A549 (cell line): ENCODE measurements around the gene CRIP2. TPM values are rescaled to one million over a fixed set of nuclear protein-coding genes. Genes with fewer than 3 reads are reported as not detected.
A peak's percentile ranks its signal among the peaks of the same experiment; 100 is the strongest.

Experiments used
- ATAC-seq, 2 experiments: fragments of 200-7000 bp in 1 of 2; fragments of >200 bp in 1 of 2; cut with Nextera tagmentation in 1 of 2; cut with Tn5 transposase in 1 of 2; 3 replicates each; pipeline versions ENCODE4 v1.8.0 to v1.9.1; 2018 to 2020; ENCODE audit warnings: mild to moderate bottlenecking in 1 of 2, moderate library complexity in 1 of 2
- CTCF ChIA-PET: fragments of 300-600 bp; sonication (Branson Sonifier 250); formaldehyde crosslinking; extraction: SDS; loops from one replicate; lab custom pipeline; 2021; ENCODE audit warnings: antibody characterized with exemption, inconsistent platforms; lab: Yijun Ruan, JAX
- POLR2A ChIA-PET: fragments of 350-600 bp; formaldehyde crosslinking; extraction: SDS; loops from one replicate; lab custom pipeline; 2021; ENCODE audit warnings: antibody characterized with exemption, inconsistent platforms; lab: Yijun Ruan, JAX
- DNase-seq, 2 experiments: peaks; one replicate each; pipeline versions ENCODE4 v3.0.0 to v3.0.0-alpha.2; 2011 to 2016; ENCODE audit warnings: low read depth in 1 of 2, low spot score in 1 of 2
- FAIRE-seq: peaks from 2 replicates; lab custom pipeline; 2011; peaks lifted over from hg19 to GRCh38; lab: Jason Lieb, UNC
- H3K27ac ChIP-seq, 2 experiments: fragments of >200 bp; sonication (Bioruptor Twin); formaldehyde crosslinking; 3 replicates each; pipeline ENCODE4 v1.5.1; 2016 to 2017
- H3K4me1 ChIP-seq: fragments of >200 bp; sonication (Bioruptor Twin); formaldehyde crosslinking; 3 replicates; pipeline ENCODE4 v1.6.1; 2016
- H3K4me2 ChIP-seq: fragments of >200 bp; sonication (Bioruptor Twin); formaldehyde crosslinking; 3 replicates; pipeline ENCODE4 v1.6.1; 2016
- H3K4me3 ChIP-seq: fragments of >200 bp; sonication (Bioruptor Twin); formaldehyde crosslinking; 3 replicates; pipeline ENCODE4 v1.5.1; 2016
- H3K9me3 ChIP-seq: fragments of >200 bp; sonication (Bioruptor Twin); formaldehyde crosslinking; 3 replicates; pipeline ENCODE4 v1.6.1; 2016
- CBX8 ChIP-seq: fragments of 200-600 bp; sonication (generic); IDR thresholded peaks from 2 replicates; pipeline ENCODE4 v1.6.1; 2016
- CEBPB ChIP-seq, 2 experiments: fragments of >200 bp in 1 of 2; sonication (Bioruptor Twin) in 1 of 2; formaldehyde crosslinking in 1 of 2; IDR thresholded peaks; 2 replicates each; pipeline ENCODE4 v1.6.1; 2012 to 2016
- EHF ChIP-seq: fragments of 250-450 bp; sonication (Bioruptor Pico); IDR thresholded peaks from 2 replicates; pipeline ENCODE4 v1.5.0; 2020; ENCODE audit warnings: mild to moderate bottlenecking
- EHMT2 ChIP-seq: fragments of 200-600 bp; sonication (generic); IDR thresholded peaks from 2 replicates; pipeline ENCODE4 v1.6.1; 2016; ENCODE audit warnings: antibody characterized with exemption, low read depth, mild to moderate bottlenecking, moderate library complexity
- HEYL ChIP-seq: fragments of 250-450 bp; sonication (Bioruptor Pico); IDR thresholded peaks from 2 replicates; pipeline ENCODE4 v1.8.0; 2021; ENCODE audit warnings: mild to moderate bottlenecking, moderate library complexity
- JUNB ChIP-seq: fragments of >200 bp; sonication (Bioruptor Twin); formaldehyde crosslinking; IDR thresholded peaks from 2 replicates; pipeline ENCODE4 v1.6.1; 2016
- NFE2L2 ChIP-seq: fragments of 150-350 bp; conservative IDR thresholded peaks from 2 replicates; pipeline ENCODE4 v1.6.1; 2014; ENCODE audit warnings: low read length
- NPAS2 ChIP-seq: fragments of 250-450 bp; sonication (Bioruptor Pico); IDR thresholded peaks from 2 replicates; pipeline ENCODE4 v1.8.0; 2022; ENCODE audit warnings: mild to moderate bottlenecking, moderate library complexity, borderline replicate concordance
- NR3C1 ChIP-seq: fragments of >200 bp; sonication (Bioruptor Twin); formaldehyde crosslinking; IDR thresholded peaks from 3 replicates; pipeline ENCODE4 v1.6.1; 2017
- PHF8 ChIP-seq: fragments of 200-600 bp; sonication (generic); IDR thresholded peaks from 2 replicates; pipeline ENCODE4 v1.6.1; 2016; ENCODE audit warnings: low read depth, mild to moderate bottlenecking, antibody characterized with exemption, moderate library complexity, borderline replicate concordance
- POLR2A ChIP-seq: IDR thresholded peaks from 2 replicates; pipeline ENCODE4 v1.6.1; 2012; ENCODE audit warnings: mild to moderate bottlenecking, low read length
- POLR2AphosphoS2 ChIP-seq: conservative IDR thresholded peaks from 2 replicates; pipeline ENCODE4 v1.6.1; 2012; ENCODE audit warnings: low read length, improper control_type of control experiment, inconsistent platforms
- RAD21 ChIP-seq, 2 experiments: fragments of >200 bp in 1 of 2; sonication (Bioruptor Twin) in 1 of 2; formaldehyde crosslinking in 1 of 2; IDR thresholded peaks in 1 of 2; conservative IDR thresholded peaks in 1 of 2; 2 replicates in 1 of 2; 3 replicates in 1 of 2; pipeline ENCODE4 v1.6.1; 2012 to 2018; ENCODE audit warnings: inconsistent platforms in 1 of 2
- SMC3 ChIP-seq: fragments of >200 bp; sonication (Bioruptor Twin); formaldehyde crosslinking; IDR thresholded peaks from 3 replicates; pipeline ENCODE4 v1.6.1; 2018; ENCODE audit warnings: inconsistent platforms
- WGBS: methylation state at CpG from one replicate; pipeline ENCODE4 v1.1.6; 2017; ENCODE audit errors: missing lambda C conversion rate; 5-methylcytosine and 5-hydroxymethylcytosine counted together
- polyA plus RNA-seq, 4 experiments: library from polyadenylated mRNA; depleted of rRNA in 3 of 4; stranded (reverse); fragments of >200 nt; fragmentation: RNase III in 1 of 4; extraction: RNeasy Plus Mini Kit Qiagen cat#74134 plus additional on column Dnase treatment in 1 of 4; gene quantifications; 2 replicates in 3 of 4; 3 replicates in 1 of 4; pipeline ENCODE4 v1.2.3, GENCODE V29; 2011 to 2017
- TF ChIP-seq, protein P1 (sequence below): fragments of >200 bp; sonication (Bioruptor Twin); formaldehyde crosslinking; IDR thresholded peaks from 2 replicates; pipeline ENCODE4 v1.6.1; 2016
- TF ChIP-seq, protein P2 (sequence below): fragments of 250-450 bp; sonication (Bioruptor Pico); IDR thresholded peaks from 2 replicates; pipeline ENCODE4 v1.5.0; 2021; ENCODE audit warnings: mild to moderate bottlenecking, moderate library complexity, borderline replicate concordance
- TF ChIP-seq, protein P3 (sequence below): fragments of 250-450 bp; sonication (Bioruptor Pico); IDR thresholded peaks from 2 replicates; pipeline ENCODE4 v1.5.0; 2020; ENCODE audit warnings: low read depth, mild to moderate bottlenecking, moderate library complexity
- TF ChIP-seq, protein P4 (sequence below): IDR thresholded peaks from 2 replicates; pipeline ENCODE4 v1.6.1; 2012; ENCODE audit warnings: low read depth, borderline replicate concordance
- TF ChIP-seq, protein P5 (sequence below): fragments of >200 bp; sonication (Bioruptor Twin); formaldehyde crosslinking; IDR thresholded peaks from 3 replicates; pipeline ENCODE4 v1.6.1; 2016
- TF ChIP-seq, protein P6 (sequence below): fragments of 150-350 bp; IDR thresholded peaks from 2 replicates; pipeline ENCODE4 v1.6.1; 2014; ENCODE audit warnings: low read depth, mild to moderate bottlenecking, low read length
- TF ChIP-seq, protein P7 (sequence below): IDR thresholded peaks from 2 replicates; pipeline ENCODE4 v1.6.1; 2012

Gene CRIP2
- polyA plus RNA-seq, 2 of the 4 experiments (the other 2 are of a cell fraction), result 41.0 to 67.3 TPM

DNA sequence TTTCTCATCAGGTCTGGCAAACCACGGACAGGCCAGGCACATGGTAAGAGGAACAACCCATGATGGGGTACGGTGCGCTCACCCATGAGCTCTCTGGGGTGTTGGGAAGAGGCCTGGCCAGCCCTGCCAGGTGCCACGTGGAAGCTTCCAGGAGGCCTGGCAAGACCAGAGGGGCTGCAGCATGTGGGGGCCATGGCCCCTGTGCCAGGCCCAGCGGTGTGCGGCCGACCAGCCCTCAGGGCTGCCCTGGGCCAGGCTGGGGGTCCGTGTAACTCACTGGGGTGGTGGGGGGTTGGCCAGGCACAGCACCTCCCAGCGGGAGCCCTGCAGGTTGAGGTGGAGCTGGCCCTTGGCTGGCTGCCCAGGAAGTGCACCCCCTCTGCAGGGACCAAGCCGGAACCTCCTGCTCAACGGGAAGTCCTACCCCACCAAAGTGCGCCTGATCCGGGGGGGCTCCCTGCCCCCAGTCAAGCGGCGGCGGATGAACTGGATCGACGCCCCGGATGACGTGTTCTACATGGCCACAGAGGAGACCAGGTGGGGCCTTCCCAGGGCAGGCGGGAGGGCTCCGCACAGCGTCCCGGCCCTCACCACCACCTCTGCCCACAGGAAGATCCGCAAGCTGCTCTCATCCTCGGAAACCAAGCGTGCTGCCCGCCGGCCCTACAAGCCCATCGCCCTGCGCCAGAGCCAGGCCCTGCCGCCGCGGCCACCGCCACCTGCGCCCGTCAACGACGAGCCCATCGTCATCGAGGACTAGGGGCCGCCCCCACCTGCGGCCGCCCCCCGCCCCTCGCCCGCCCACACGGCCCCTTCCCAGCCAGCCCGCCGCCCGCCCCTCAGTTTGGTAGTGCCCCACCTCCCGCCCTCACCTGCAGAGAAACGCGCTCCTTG is 4.9 kb upstream of the CRIP2 start:
- DNase-seq (no peak), FAIRE-seq (no peak), ATAC-seq (no peak)
- H3K4me2 ChIP-seq, result no peak overlapping the region
- TF ChIP-seq CBX8, result no peak
- TF ChIP-seq NR3C1, result no peak
- TF ChIP-seq, protein P1, sequence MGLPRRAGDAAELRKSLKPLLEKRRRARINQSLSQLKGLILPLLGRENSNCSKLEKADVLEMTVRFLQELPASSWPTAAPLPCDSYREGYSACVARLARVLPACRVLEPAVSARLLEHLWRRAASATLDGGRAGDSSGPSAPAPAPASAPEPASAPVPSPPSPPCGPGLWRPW, result no peak
- TF ChIP-seq PHF8, result no peak
- TF ChIP-seq NFE2L2, result no peak
- no peak for TF ChIP-seq HEYL (CRISPR knock-in tag)
- no peak for TF ChIP-seq JUNB
- TF ChIP-seq EHMT2, result no peak
- TF ChIP-seq SMC3, result no peak
- TF ChIP-seq, protein P2, sequence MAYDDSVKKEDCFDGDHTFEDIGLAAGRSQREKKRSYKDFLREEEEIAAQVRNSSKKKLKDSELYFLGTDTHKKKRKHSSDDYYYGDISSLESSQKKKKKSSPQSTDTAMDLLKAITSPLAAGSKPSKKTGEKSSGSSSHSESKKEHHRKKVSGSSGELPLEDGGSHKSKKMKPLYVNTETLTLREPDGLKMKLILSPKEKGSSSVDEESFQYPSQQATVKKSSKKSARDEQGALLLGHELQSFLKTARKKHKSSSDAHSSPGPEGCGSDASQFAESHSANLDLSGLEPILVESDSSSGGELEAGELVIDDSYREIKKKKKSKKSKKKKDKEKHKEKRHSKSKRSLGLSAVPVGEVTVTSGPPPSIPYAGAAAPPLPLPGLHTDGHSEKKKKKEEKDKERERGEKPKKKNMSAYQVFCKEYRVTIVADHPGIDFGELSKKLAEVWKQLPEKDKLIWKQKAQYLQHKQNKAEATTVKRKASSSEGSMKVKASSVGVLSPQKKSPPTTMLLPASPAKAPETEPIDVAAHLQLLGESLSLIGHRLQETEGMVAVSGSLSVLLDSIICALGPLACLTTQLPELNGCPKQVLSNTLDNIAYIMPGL (CRISPR knock-in tag), result no peak
- no peak for TF ChIP-seq POLR2A
- TF ChIP-seq, protein P3, sequence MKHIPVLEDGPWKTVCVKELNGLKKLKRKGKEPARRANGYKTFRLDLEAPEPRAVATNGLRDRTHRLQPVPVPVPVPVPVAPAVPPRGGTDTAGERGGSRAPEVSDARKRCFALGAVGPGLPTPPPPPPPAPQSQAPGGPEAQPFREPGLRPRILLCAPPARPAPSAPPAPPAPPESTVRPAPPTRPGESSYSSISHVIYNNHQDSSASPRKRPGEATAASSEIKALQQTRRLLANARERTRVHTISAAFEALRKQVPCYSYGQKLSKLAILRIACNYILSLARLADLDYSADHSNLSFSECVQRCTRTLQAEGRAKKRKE, result no peak
- TF ChIP-seq CEBPB (IDR thresholded peaks at IDR 0.05), result no peak
- TF ChIP-seq EHF (CRISPR knock-in tag), result no peak
- H3K27ac ChIP-seq, result no peak overlapping the region
- CTCF ChIA-PET, result interaction anchor here (0.9 to 9.6 kb wide), 6 partner anchors 13 to 58 kb away, joined by 3 to 107 read pairs (median 26); partner anchors contain the start of gene TEDC1
- WGBS, result 88% methylated on average over 29 of the region's 54 CpGs
- H3K9me3 ChIP-seq, result no peaks in the 10 kb centered on the region
- POLR2A ChIA-PET, result interaction anchor here (0.8 kb wide), 1 partner anchor 12 kb away, joined by 3 read pairs; no protein-coding TSS in a partner anchor
- H3K4me1 ChIP-seq, result peaks cover 40% of the 10 kb centered on the region
- no peak overlapping the region for H3K4me3 ChIP-seq

DNA sequence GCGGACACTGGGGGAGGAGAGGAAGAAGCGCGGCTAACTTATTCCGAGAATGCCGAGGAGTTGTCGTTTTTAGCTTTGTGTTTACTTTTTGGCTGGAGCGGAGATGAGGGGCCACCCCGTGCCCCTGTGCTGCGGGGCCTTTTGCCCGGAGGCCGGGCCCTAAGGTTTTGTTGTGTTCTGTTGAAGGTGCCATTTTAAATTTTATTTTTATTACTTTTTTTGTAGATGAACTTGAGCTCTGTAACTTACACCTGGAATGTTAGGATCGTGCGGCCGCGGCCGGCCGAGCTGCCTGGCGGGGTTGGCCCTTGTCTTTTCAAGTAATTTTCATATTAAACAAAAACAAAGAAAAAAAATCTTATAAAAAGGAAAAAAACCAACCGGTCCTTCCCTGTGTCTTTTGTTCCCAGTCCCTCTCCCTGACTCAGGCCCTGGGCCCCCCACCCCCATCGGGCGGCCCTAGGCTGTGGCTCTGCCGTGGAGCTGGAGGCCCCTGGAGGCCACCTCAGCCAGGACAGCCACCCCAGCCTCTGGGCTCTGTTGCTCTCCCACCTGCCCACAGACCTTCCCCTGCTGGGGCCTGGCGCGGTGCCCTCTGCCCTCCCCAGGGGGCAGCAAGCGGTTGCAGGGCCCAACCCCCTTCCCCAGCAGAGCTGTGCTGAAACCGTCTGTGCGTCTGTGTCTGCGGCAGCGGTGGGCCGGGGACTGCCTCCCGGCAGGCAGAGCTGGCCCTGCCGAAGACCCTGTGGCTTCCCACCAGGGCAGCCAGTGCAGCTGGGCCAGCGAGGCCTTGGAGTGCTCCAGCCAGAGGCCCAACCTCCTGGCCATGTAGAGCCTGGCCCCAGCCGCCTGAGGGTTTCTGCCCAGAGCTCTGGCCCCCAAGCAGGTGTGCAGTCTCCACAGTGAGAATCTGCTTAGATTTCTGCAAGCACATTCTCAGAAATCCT is 4.0 kb upstream of the CRIP2 start:
- Histone ChIP-seq H3K4me1 (peaks cover 36% of the 10 kb centered on the region), H3K27ac (peak overlapping the region in 1 of 2 experiments; percentile 97; a peak in 2 of 6 replicates), H3K4me2 (no peak overlapping the region), H3K9me3 (no peaks in the 10 kb centered on the region), H3K4me3 (no peak overlapping the region)
- WGBS, result 85% methylated on average over 29 of the region's 34 CpGs
- FAIRE-seq (no peak), ATAC-seq (no peak), DNase-seq (no peak)
- CTCF ChIA-PET, result interaction anchor here (1.3 to 9.6 kb wide), 6 partner anchors 12 to 99 kb away, joined by 4 to 107 read pairs (median 26); partner anchors contain the start of gene TEDC1
- POLR2A ChIA-PET, result interaction anchor here (0.8 to 2.8 kb wide), 2 partner anchors 11 kb away, joined by 3 to 17 read pairs; no protein-coding TSS in a partner anchor
- TF ChIP-seq, protein P1, result no peak
- TF ChIP-seq HEYL (CRISPR knock-in tag) (no peak), POLR2AphosphoS2 (no peak), RAD21 (conservative IDR thresholded peaks at IDR 0.05 in 1 of 2, IDR thresholded peaks at IDR 0.05 in 1 of 2) (no peak), NPAS2 (no peak)
- TF ChIP-seq, protein P4, sequence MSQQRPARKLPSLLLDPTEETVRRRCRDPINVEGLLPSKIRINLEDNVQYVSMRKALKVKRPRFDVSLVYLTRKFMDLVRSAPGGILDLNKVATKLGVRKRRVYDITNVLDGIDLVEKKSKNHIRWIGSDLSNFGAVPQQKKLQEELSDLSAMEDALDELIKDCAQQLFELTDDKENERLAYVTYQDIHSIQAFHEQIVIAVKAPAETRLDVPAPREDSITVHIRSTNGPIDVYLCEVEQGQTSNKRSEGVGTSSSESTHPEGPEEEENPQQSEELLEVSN, result no peak
- TF ChIP-seq, protein P5, sequence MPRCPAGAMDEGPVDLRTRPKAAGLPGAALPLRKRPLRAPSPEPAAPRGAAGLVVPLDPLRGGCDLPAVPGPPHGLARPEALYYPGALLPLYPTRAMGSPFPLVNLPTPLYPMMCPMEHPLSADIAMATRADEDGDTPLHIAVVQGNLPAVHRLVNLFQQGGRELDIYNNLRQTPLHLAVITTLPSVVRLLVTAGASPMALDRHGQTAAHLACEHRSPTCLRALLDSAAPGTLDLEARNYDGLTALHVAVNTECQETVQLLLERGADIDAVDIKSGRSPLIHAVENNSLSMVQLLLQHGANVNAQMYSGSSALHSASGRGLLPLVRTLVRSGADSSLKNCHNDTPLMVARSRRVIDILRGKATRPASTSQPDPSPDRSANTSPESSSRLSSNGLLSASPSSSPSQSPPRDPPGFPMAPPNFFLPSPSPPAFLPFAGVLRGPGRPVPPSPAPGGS, result no peak
- TF ChIP-seq, protein P6, sequence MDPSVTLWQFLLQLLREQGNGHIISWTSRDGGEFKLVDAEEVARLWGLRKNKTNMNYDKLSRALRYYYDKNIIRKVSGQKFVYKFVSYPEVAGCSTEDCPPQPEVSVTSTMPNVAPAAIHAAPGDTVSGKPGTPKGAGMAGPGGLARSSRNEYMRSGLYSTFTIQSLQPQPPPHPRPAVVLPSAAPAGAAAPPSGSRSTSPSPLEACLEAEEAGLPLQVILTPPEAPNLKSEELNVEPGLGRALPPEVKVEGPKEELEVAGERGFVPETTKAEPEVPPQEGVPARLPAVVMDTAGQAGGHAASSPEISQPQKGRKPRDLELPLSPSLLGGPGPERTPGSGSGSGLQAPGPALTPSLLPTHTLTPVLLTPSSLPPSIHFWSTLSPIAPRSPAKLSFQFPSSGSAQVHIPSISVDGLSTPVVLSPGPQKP, result no peak
- TF ChIP-seq, protein P2 (CRISPR knock-in tag), result no peak
- TF ChIP-seq, protein P7, sequence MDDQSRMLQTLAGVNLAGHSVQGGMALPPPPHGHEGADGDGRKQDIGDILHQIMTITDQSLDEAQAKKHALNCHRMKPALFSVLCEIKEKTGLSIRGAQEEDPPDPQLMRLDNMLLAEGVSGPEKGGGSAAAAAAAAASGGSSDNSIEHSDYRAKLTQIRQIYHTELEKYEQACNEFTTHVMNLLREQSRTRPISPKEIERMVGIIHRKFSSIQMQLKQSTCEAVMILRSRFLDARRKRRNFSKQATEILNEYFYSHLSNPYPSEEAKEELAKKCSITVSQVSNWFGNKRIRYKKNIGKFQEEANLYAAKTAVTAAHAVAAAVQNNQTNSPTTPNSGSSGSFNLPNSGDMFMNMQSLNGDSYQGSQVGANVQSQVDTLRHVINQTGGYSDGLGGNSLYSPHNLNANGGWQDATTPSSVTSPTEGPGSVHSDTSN, result no peak
